Muscle of back (tissue), 11 donors: ENCODE measurements around the gene IMPDH1. TPM values are rescaled to one million over a fixed set of nuclear protein-coding genes. Genes with fewer than 3 reads are reported as not detected.

Source experiments
- DNase-seq, 3 donors: peaks; one replicate each; pipeline versions ENCODE4 v3.0.0 to v3.0.0-alpha.2; 2013
- polyA plus RNA-seq, 10 donors: library from polyadenylated mRNA; unstranded; fragments of 120-200 nt; gene quantifications; one replicate each; pipeline ENCODE4 v1.2.1, GENCODE V29; 2013; ENCODE audit not compliant: insufficient read length in 10 of 10

Gene IMPDH1
- polyA plus RNA-seq, 10 donors, result 17.3 to 25.5 (median 20.8) TPM

DNA sequence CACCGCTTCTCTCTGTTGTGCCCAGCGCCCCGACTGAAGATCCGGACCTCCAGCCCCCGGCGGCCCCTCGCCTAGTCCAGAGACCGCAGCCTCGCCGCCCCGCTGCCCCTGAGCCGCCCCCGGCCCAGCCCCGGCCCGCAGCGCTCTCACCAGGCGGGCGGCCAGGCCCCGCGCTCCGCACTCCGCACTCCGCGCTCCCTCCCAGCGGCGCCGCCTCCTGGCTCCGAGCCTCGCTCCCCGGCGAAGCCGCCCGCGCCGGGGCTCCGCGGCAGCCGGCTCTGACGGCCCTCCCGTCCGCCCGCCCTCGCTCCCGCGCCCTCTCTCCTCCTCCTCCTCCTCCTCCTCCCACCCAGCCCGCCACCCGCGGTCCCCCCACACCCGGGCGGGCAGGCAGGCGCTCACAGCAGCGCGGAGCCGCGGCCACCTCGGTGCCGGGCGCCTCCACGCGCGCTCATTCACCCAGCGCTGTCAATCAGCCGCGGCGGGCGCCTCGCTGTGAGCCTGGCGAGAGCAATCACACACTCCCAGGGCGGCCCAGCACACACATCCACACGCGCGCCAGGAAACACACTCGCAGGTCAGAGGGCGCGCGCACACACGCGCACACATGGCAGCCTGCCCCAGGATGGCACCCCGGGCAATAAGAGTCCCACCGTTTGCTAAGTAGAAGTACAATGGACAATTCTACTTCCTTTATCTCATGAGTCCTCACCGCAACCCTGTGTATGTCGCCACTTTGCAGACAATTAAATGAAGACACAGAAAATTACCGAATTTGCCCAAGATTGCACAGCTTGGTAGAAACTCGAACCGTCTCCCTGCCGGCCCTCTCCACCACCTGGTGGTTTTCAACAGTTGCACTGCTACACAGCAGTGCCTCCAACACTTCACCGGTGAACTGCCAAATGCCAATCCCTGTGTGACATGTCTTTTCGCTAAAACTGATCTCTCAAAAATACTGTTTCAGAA is 48.1 kb downstream of the IMPDH1 start, which contains the start of gene PRRT4:
PRRT4 (minus strand) TSS at position 280 of the 969 bp plus-strand sequence.
- DNase-seq, result peak in 1 of 3 donors; percentile 69

- no peak for DNase-seq
These were observed 49.5 kb downstream of the IMPDH1 start for GRCh38 chr7:128360359-128360678.

GRCh38 chr7:128359939-128360338 is 49.8 kb downstream of the IMPDH1 start:
- DNase-seq, result no peak

GRCh38 chr7:128359336-128359735 is 50.4 kb downstream of the IMPDH1 start:
- no peak for DNase-seq

DNA sequence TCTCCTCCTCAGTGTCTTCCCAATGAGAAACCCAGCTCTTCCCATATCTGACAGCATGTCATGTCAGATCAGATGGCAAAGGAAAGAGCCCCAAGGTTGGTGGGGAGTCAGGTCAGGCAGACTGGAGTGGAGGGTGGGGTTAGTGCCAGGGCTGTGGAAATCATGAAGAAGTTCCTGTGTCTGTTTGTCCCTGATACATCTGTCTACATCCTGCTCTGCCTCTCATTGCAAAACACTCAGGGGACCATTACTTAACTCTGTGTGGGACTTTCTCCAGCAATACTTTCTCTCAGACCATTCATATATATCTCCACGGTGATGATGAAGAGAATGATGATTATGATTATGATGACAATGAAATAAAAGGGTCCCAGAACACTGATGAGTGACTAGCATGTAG is 51.5 kb downstream of the IMPDH1 start:
- DNase-seq, result no peak

DNA sequence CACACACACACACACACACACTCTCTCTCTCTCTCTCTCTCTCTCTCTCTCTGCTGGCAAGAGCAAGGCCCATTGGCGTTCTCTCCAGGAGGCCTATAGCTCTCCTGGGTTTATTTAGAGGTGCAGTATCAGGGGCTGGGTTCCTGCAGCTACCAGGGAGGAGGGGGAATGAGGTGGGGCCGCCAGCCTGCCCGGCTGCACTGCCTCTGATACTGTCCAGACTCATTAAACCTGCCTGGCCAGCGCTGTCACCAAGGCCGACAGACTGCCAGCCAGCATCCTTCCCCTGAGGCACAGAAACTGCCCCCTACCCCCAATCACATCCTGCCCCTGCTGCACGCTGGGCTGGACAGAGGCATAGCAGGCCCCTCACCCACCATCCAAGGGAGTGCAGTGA is 52.6 kb downstream of the IMPDH1 start:
- DNase-seq, result no peak

GRCh38 chr7:128356546-128357216 is 53.1 kb downstream of the IMPDH1 start:
- no peak for DNase-seq

DNA sequence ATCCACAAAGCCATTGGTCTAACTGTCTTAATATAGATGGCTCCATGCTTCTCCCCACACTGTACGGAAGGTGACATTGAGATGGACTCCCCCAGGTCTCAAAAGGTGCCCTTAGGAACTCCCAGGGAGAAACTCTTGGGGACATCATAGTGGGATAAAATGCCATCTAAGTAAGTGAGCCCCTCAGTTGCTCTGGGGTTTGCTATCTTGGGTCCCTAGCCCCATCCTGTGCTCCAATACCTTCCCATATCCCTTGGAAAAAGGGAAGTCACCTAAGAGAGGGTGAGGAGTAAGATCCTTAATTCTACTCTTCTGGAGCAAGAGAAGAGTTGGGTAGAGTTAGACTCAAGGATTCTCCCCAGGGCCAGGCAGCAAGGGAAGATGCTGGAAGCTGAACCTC is 56.2 kb downstream of the IMPDH1 start:
- no peak for DNase-seq

- no peak for DNase-seq
These were observed 56.6 kb downstream of the IMPDH1 start for GRCh38 chr7:128353189-128353588.

DNA sequence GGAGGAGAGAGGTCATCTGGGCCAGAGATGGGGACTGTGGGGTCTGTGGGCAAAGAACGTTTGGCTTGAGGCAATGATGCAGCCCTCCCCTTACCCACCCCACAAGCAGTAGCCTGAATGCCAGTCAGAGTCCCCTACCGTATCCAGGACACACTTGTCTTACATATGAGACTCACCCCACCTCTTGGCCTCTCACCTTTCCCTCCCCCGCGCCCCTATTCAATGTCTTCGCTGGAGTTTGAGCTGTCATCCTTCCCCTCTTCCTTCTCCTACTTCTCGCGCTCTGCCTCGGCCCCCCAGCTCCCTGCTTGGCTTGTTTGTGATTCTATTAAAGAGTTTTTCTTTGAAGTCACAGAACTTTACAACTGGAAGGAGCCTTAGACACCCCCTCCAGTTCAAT is 57.1 kb downstream of the IMPDH1 start:
- no peak for DNase-seq

DNA sequence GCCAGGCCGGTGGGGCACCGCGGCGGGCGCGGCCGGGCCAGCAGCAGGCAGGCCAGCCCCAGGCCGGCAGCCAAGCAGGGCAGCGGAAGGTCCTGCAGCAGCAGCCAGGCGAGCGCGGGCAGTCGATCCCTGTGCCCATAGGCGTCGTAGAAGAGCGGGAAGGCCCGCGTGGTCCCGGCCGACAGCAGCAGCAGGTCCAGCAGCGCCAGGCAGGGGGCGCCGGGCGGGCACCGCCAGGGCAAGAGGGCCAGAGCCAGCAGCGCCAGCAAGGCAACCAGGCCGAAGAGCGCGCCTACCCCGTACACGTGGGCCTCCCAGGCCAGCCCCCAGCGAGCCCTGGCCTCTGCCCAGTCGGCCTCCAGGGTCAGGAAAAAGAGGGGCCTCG is 57.6 kb downstream of the IMPDH1 start:
- DNase-seq, result peak in 1 of 3 donors; percentile 66

DNA sequence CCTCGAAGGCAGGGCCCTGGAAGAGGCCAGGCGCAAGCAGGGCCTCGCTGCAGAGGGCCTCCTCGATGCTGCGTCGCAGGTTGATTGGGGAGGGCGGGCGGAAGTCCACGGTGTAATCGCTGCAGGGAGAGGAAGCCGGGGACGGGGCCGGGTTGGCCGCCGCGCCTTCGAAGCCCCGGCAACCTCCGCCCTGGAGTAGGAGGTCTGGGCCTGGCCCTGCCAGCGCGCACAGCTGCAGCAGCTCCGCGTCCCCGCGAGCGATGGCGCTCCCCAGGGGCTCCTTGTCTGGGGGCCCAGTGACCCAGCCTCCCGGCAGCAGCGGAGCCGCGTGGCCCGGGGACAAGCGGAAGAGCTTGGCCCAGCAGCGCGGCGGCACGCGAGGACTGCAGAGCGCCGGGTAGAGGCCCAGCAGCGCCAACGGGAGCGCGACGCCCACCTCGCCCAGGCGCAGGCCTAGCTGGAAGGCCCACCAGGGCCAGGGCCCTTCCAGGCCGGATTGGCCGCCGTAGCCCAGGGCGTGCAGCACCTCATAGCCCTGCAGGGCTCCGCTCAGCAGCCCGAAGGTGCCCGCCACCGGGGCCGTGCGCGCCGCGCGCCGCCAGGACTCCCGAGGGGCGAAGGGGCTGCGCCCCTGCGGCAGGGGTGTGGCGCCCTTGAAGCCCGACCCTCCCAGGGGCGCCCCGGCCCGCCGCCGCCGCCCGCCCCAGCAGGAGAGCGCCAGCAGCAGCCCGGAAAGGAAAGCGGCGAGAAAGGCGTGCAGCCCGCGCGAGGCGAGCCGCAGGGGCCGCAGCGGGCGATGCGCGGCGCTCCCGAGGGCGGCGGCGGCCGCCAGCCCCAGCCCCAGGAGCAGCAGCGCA is 58.3 kb downstream of the IMPDH1 start:
- DNase-seq, result peak in 1 of 3 donors; percentile 70

- no peak for DNase-seq
These were observed 59.0 kb downstream of the IMPDH1 start for GRCh38 chr7:128350708-128351295.

GRCh38 chr7:128349466-128349825 is 60.3 kb downstream of the IMPDH1 start:
- DNase-seq, result peak in 1 of 3 donors; percentile 62

DNA sequence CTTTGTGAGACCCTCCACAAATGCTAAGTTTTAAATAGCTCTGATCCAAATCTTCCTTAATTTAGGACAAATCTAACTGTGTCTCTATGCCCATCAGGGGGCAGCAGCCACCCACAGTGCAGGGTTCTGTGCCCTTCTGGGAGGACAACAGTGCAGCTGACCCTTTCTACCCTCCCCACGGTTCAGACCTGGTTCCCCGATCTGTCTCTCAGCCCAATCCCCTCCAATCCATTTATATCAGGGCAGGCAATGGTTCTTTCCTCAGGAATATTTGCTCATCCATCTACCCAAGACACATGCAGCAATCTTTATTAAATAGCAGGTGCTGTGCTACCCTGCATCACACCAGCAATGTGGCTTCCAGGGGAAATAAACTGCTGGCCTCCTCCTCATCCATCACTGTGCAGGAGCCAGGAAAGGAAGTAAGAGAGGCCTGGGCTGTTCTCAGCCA is 62.1 kb downstream of the IMPDH1 start:
- DNase-seq, result peak in 1 of 3 donors; percentile 47

DNA sequence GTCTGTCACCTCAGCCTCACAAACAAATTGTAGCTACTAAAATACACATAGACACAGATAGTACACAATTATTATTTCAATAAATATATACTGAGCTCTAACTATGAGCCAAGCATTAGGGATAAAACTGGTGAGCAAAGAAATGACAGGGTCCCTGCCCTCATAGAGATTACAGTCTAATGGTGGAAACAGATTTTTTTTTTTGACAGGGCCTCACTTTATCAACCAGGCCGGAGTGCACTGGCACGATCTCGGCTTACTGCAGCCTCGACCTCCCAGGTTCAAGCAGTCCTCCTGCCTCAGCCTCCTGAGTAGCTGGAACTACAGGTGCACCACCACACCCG is 65.4 kb downstream of the IMPDH1 start:
- DNase-seq, result no peak

- DNase-seq, result peak; percentile 93 to 96 (median 94)
These were observed 66.0 kb downstream of the IMPDH1 start, which contains the start of gene RBM28 for GRCh38 chr7:128343554-128344430. Gene RBM28 (minus strand): TSS chr7:128343908. CDS start chr7:128343793, 115 bp downstream.
